ENCODE results near the gene DMD.
"Not testable (repeated sequence)": the region's sequence is repeated elsewhere in the genome, so short reads cannot be mapped to it uniquely, and the experiment has no call there.

DMD gene

DNA sequence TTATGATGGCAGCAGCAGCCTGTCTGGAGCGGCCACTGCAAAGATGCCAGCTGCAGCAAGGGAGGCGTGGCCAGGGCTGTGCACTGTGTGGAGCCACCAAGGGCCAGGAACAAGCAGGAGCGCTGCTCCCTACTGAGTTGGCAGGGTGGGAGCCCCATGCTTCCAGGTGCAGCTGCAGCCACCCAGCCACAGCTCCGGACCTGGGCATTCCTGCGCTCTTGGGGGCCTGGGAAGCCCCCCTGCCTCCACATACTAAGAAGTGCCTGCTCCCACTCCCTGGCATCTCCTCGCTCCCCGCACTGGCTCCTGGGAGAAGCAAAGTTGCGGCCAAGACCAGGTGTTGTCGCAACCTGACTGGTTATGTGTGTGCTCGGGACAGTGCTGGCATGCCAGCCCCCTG is 619.8 kb downstream of the DMD start:
- DNase-seq: no peak

DNA sequence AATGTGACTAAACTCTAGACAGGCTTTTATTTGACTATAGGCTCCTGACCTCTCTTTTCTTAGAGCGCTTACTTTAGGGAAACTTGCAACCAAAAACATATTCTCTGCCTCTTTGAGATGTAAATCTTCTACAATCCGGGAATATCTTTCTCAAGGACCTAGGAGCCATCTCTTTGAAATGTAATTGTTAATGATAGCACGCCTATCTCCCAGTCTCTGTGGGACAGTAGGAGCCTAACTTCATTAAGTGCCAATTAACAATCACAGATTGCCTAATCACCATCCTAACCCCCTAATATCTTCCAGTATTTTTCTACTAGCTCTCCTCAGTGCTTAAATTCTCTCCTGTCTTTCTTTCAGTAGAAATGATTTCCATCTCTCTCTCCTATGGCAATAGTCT is 628.6 kb downstream of the DMD start:
- no peak for DNase-seq

DNA sequence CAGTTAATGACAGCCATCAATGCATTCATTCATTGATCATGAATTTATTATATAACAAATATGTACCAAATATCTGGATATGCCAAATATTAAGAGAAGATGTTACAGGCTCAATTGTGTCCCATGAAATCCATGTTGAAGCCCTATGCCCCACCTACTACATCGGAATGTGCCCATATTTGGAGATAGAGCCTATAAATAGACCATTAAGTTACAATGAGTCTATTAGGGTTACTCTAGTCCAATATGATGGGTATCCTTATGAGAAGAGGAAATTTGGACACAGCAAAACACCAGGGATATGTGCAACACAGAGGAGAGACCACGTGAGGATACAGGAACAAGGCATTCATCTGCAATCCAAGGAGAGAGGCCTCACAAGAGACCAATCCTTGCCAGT is 634.5 kb downstream of the DMD start:
- DNase-seq: no peak

DNA sequence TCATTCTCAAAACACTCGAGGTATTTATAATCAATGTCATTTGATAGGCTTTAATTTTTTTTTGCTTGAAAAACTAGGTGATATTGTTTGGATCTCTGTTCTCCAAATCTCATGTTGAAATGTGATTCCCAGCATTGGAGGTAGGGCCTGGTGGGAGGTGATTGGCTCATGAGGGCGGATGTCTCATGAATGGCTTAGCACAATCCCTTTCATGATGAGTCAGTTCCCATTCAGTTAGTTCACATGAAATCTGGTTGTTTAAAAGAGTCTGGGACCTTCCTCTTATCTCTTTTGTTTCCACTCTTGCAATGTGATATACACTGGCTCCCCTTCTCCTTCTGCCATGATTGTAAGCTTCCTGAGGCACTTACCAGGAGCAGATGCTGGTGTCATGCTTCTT is 638.7 kb downstream of the DMD start:
- no peak for DNase-seq

DNA sequence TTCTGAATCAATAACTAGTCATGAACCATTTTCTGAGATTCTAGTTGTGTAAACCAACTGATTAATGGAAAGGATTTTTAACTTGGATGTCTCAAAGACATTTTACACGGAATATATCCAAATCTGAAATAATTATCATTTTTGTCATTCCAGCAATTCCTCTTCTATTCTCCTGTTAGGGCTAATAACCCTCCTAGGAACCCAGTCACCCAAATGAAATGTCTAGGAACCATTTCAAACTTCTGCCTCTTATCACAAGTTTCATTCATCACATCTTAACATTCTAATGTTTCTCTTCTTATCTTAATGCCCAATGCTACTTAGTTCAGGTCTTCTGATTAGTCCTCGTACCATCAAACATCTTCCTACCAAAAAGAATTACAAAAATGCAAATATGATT is 639.8 kb downstream of the DMD start:
- DNase-seq: no peak

GRCh38 chrX:32562261-32562660 is 649.1 kb downstream of the DMD start:
- DNase-seq: no peak

- DNase-seq: no peak
Measured at GRCh38 chrX:32545101-32545500, 666.2 kb downstream of the DMD start.

GRCh38 chrX:32538554-32538953 is 672.8 kb downstream of the DMD start:
- no peak for DNase-seq

- no peak for DNase-seq
Measured at GRCh38 chrX:32533848-32534247, 677.5 kb downstream of the DMD start.

GRCh38 chrX:32532262-32532661 is 679.1 kb downstream of the DMD start:
- no peak for DNase-seq

- DNase-seq: no peak
Measured at GRCh38 chrX:32530802-32531403, 680.4 kb downstream of the DMD start.

GRCh38 chrX:32528451-32528850 is 682.9 kb downstream of the DMD start:
- DNase-seq: not testable (repeated sequence)

DNA sequence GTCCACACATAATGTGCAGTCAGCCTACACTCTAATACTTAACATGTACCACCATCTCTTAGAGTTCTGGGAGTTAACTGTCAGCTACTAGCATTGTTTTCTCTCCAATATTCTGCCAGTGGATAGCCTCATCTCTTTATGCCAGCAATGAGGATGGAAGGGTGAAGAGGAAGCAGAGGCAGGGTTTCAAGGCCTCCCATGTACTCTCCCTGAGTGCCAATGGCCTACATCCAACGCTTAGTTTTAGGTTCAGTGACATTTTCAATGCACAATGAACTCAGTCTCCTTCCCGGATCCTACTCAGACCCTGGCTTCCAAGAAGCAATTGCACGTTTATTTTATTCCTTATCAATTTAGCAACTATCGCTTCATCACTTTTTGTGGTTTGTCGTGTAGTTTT is 686.1 kb downstream of the DMD start:
- no peak for DNase-seq

GRCh38 chrX:32524385-32524784 is 687.0 kb downstream of the DMD start:
- no peak for DNase-seq

DNA sequence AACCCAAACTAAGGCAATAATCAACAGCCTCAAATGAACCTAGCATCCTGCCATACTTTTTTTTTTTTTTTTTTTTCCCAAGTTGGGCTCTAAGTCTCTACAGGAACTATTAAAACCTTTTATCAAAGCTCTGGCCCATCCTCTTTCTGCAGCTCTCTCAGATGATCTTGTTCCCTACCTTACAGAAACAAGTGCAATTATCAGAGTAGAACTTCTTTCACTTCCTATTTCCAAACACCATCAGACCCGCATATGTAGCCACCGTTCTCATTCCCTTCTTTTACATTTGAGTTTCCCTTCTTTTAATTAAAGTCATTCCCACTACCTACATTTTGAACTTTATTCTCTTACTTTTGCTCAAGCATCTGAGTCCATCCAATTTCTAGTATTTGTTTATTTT is 690.6 kb downstream of the DMD start:
- no peak for DNase-seq

GRCh38 chrX:32514986-32515385 is 696.4 kb downstream of the DMD start:
- DNase-seq: no peak

DNA sequence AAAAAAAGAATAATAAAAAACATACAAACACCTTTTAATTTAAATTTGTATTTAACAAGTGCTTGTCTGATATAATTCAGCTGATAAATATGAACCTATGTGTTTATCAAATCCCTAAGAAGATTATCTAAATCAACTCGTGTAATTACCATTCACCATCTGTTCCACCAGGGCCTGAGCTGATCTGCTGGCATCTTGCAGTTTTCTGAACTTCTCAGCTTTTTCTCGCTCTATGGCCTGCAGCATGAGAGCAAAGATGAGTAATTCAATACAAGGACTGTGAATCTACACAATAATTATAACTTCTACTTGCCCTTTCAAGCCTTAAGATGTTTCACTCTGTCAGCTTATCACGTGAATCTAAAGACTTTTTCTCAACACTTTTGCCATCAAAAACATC is 709.7 kb downstream of the DMD start:
- DNase-seq: no peak

GRCh38 chrX:32496671-32497070 is 714.7 kb downstream of the DMD start:
- no peak for DNase-seq

DNA sequence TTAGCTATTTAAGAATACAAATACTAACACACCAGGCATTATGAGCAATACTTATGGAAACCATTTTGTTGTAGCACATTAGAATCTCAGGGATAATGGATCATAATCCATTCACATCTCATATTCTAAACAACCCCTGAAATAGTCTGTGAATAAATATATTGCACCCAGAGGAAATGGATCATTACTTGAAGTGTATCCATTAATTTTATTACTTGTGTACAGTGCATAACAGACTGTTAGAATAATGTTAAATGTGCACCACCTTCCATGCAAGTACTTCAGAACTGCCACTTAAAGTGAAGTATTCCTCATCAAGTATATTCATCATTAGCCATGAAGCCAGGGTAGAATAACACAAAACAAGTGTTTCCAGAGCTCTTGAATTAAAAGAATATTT is 715.5 kb downstream of the DMD start:
- DNase-seq: no peak

- no peak for DNase-seq
Measured at GRCh38 chrX:32489125-32489524, 722.2 kb downstream of the DMD start.

DNA sequence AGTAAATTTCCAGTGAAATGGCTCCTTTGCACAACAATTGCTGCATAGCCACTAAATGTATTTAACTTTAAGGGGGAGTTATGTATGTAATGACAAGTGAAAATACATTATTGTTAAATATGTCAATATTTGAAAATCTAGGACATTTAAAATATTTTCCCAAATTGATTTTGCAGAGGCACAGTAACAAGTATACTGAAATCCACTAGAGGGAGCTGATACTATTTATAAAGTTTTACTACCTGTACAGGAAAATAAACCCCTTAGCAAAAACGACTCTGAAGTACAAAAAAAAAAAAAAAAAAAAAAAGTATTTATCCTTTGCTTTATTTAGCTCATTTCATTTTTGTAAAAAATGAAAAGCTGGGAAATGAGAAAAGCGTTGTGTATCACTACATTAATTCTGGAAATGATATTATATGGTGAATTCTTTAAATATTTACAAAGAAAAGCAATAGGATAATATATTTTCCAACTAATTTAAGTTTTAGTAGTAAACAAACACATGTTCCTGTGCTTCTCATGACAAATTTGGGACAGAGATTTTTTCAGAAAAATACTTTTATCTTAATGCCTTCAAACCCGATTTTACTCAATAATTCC is 727.7 kb downstream of the DMD start:
- no peak for DNase-seq

DNA sequence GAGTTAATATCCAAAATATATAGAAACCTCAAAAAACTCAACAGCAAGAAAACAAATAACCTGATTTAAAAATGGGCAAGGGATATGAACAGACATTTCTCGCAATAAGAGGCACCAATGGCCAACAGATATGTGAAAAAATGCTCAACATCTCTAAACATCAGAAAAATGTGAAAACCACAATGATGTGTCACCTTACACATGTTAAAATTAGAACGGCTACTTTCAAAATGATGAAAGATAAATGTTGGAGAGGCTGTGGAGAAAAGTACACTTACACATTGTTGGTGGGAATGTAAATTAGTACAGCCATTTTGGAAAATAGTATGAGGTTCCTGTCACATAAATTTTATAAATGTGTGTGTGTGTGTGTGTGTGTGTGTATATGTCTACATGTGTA is 731.3 kb downstream of the DMD start:
- no peak for DNase-seq

DNA sequence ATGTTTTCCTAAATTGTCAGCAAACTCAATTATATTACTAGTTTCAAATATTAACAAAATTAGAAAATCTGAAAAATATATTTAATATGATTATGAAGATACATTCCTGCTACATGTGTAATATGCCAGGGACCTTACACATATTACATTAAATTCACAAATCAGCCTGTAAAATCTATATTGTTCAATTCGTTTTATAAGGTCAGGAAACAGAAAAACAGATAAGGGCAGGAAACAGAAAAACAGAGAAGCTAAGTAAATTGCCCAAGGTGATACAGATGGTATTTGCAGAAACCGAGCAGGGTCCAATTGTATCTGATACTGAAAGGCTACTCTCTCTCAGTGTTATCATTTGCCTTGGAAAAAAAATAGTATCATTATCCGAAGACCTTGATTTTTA is 739.0 kb downstream of the DMD start:
- no peak for DNase-seq

GRCh38 chrX:32455704-32456103 is 755.6 kb downstream of the DMD start:
- DNase-seq: no peak

DNA sequence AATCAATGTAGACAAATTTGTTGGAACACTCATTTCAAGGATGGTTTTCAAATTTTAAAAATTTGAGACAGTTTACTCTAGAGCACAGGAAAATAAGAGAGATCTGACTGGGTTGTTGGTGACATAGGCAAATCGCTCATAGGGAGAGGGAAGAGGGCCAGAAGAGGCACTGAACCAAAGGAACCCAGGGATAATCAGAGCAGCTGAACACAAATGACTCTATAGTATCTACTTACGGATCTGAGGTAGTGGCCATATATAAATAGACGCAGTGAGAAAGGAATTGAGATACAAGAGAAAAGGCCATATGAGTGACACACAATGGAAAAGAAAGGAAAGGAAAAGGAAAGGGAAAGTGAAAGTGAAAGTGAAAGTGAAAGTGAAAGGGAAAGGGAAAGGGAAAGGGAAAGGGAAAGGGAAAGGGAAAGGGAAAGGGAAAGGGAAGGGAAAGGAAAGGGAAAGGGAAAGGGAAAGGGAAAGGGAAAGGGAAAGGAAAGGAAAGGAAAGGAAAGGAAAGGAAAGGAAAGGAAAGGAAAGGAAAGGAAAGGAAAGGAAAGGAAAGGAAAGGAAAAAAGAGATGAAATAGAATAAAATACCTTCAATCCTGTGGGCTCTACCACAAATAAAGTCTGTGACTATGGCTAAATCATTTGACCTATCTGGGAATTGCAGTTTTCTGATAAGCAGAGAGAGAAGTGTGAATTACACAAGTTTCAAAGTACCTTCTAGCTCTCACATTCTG is 759.2 kb downstream of the DMD start:
- no peak for DNase-seq

Measured in NK-92 treated with Interleukin-12 subunit alpha and Interleukin-12 subunit beta, amount 100 ng/mL, for 24 hours (cell line).